Stimulated activated CD4-positive, alpha-beta T cell treated with anti-CD3 and anti-CD28 coated beads, Interleukin-12 subunit alpha, Interleukin-12 subunit beta, amount 100 ng/mL, for 24 hours (primary cell): ENCODE data around the gene POLR3G.

Experiments used
- DNase-seq, 2 experiments: peaks; one replicate each; pipeline ENCODE4 v3.0.0-alpha.2; 2020; ENCODE audit warnings: low read depth in 2 of 2

The POLR3G gene

GRCh38 chr5:90503596-90503995 lies 28.9 kb downstream of the POLR3G start:
- DNase-seq = no peak

GRCh38 chr5:90504743-90505142 lies 30.1 kb downstream of the POLR3G start:
- no peak for DNase-seq

- DNase-seq = no peak
Measured at GRCh38 chr5:90506221-90506620, 31.6 kb downstream of the POLR3G start.

GRCh38 chr5:90510438-90510837 lies 35.8 kb downstream of the POLR3G start:
- no peak for DNase-seq

- DNase-seq = no peak
Measured at GRCh38 chr5:90514520-90514919, 39.9 kb downstream of the POLR3G start.

- DNase-seq = no peak
Measured at GRCh38 chr5:90518661-90519060, 44.0 kb downstream of the POLR3G start.

GRCh38 chr5:90519081-90519480 lies 44.4 kb downstream of the POLR3G start:
- no peak for DNase-seq

- DNase-seq = no peak
Measured at GRCh38 chr5:90528601-90529193, 54.0 kb downstream of the POLR3G start.

GRCh38 chr5:90529194-90529938 lies 54.7 kb downstream of the POLR3G start, which contains the start of gene LYSMD3:
Gene LYSMD3, minus strand, starts transcription at chr5:90529584. Its CDS starts 4,295 bp downstream, at chr5:90525289.
- DNase-seq = peak; percentile 93

- DNase-seq = peak; percentile 27 to 34
Measured at GRCh38 chr5:90529939-90530677, 55.4 kb downstream of the POLR3G start.

GRCh38 chr5:90530736-90531487 lies 56.2 kb downstream of the POLR3G start:
- DNase-seq = no peak

- no peak for DNase-seq
Measured at GRCh38 chr5:90533794-90534193, 59.1 kb downstream of the POLR3G start.

GRCh38 chr5:90534922-90535321 lies 60.3 kb downstream of the POLR3G start:
- DNase-seq = no peak

- DNase-seq = no peak
Measured at GRCh38 chr5:90542827-90543519, 68.3 kb downstream of the POLR3G start.

- DNase-seq = no peak
Measured at GRCh38 chr5:90545511-90545910, 70.8 kb downstream of the POLR3G start.

- no peak for DNase-seq
Measured at GRCh38 chr5:90546216-90546837, 71.7 kb downstream of the POLR3G start.

GRCh38 chr5:90547072-90547536 lies 72.4 kb downstream of the POLR3G start:
- no peak for DNase-seq

GRCh38 chr5:90548069-90548593 lies 73.5 kb downstream of the POLR3G start:
- DNase-seq = no peak

- DNase-seq = no peak
Measured at GRCh38 chr5:90549223-90549622, 74.6 kb downstream of the POLR3G start.

- no peak for DNase-seq
Measured at GRCh38 chr5:90549729-90550275, 75.1 kb downstream of the POLR3G start.
